HG02763 (cell line): Measurements from ENCODE around the gene MCTP1.

Experiments used
- ATAC-seq: cut with Tn5 transposase; IDR thresholded peaks from one replicate; pipeline ENCODE4 v1.9.1; 2021; ENCODE audit warnings: mild to moderate bottlenecking, moderate library complexity; ENCODE audit not compliant: unreplicated experiment

MCTP1 gene

GRCh38 chr5:95284572-95285408, at the start of gene MCTP1:
MCTP1 (minus strand) TSS chr5:95285094.
- peak; percentile 25 for ATAC-seq

GRCh38 chr5:95332158-95332557, 47.3 kb upstream of the MCTP1 start:
- ATAC-seq, result no peak

- ATAC-seq, result no peak
Observed at GRCh38 chr5:95331358-95331757, 46.5 kb upstream of the MCTP1 start.

- no peak for ATAC-seq
Observed at GRCh38 chr5:95327211-95327610, 42.3 kb upstream of the MCTP1 start.

- ATAC-seq, result no peak
Observed at GRCh38 chr5:95317687-95318086, 32.8 kb upstream of the MCTP1 start.

- no peak for ATAC-seq
Observed at GRCh38 chr5:95317085-95317484, 32.2 kb upstream of the MCTP1 start.

GRCh38 chr5:95304711-95305110, 19.8 kb upstream of the MCTP1 start:
- ATAC-seq, result no peak

GRCh38 chr5:95298651-95299050, 13.8 kb upstream of the MCTP1 start:
- no peak for ATAC-seq

- ATAC-seq, result no peak
Observed at GRCh38 chr5:95296291-95296690, 11.4 kb upstream of the MCTP1 start.

GRCh38 chr5:95285409-95285755, 488 bp upstream of the MCTP1 start:
- no peak for ATAC-seq

- ATAC-seq, result peak; percentile 52
Observed at GRCh38 chr5:95283761-95284571, 928 bp downstream of the MCTP1 start.

- no peak for ATAC-seq
Observed at GRCh38 chr5:95283022-95283615, 1.8 kb downstream of the MCTP1 start.

GRCh38 chr5:95281226-95281625, 3.7 kb downstream of the MCTP1 start:
- ATAC-seq, result no peak

- ATAC-seq, result no peak
Observed at GRCh38 chr5:95280401-95281095, 4.3 kb downstream of the MCTP1 start.

GRCh38 chr5:95274011-95274410, 10.9 kb downstream of the MCTP1 start:
- ATAC-seq, result no peak

GRCh38 chr5:95272316-95272929, 12.5 kb downstream of the MCTP1 start:
- ATAC-seq, result no peak

GRCh38 chr5:95262933-95263660, 21.8 kb downstream of the MCTP1 start:
- no peak for ATAC-seq

GRCh38 chr5:95261437-95262175, 23.3 kb downstream of the MCTP1 start:
- ATAC-seq, result no peak

- ATAC-seq, result no peak
Observed at GRCh38 chr5:95256991-95257390, 27.9 kb downstream of the MCTP1 start.
